NT2/D1 (cell line): ENCODE data around the gene DDX54.

Source experiments
- SUZ12 ChIP-seq: IDR thresholded peaks from 2 replicates; pipeline ENCODE4 v1.6.1; 2011; ENCODE audit not compliant: insufficient read length, insufficient read depth; ENCODE audit errors: extremely low read depth
- YY1 ChIP-seq: IDR thresholded peaks from 2 replicates; pipeline ENCODE4 v1.6.1; 2011; ENCODE audit not compliant: insufficient read length, insufficient read depth
- ZNF274 ChIP-seq: IDR thresholded peaks from 2 replicates; pipeline ENCODE4 v1.6.1; 2011; ENCODE audit warnings: mild to moderate bottlenecking, low read depth, low read length

DNA sequence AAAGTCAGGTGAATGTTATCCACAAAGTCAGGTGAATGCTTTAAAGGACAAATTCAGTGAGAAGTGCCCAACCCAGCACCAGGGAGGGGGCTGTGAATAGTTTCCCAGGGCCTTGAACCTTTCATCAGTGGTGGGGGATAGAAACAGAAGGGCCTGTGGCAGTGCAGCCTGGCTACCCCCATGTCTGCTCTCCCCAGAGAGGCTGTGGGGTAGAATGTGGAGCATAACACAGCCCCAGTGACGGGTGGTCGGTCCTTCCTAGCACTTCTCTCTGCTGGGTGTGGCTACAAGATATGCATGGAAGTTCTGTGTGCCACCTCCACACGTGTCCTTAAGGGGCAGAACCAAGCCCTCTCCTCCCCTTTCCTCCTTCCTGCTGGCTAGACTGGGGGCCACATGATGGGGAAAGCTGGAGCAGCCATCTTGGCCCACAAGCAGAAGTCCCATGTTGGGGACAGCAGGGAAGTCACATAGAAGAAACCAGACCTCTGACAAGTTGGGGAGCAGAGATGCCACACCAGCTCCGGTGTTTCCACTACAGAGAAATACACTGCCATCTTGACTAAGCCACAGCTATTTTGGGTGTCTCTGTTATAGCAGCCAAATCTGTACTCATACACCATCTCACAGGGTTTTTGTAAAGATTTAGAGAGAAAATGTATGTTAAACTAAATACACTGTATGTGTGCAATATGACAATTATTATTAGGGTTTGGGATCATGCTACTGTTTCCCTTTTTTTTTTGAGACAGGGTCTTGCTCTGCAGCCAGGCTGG is 17.2 kb upstream of the DDX54 start:
- no peak for TF ChIP-seq ZNF274
- TF ChIP-seq SUZ12 = no peak
- no peak for TF ChIP-seq YY1
